Measurements from ENCODE around the gene ZNF432.
A peak's percentile ranks its signal among the peaks of the same experiment; 100 is the strongest.
"Not testable (repeated sequence)": the region's sequence is repeated elsewhere in the genome, so short reads cannot be mapped to it uniquely, and the experiment has no call there.

ZNF432 gene

GRCh38 chr19:52039169-52039568, 9.5 kb downstream of the ZNF432 start:
- Histone ChIP-seq H3K9me2 (replicated peaks; ENCODE audit: control insufficient read depth, low read length) (no peaks in the 10 kb centered on the region), H3K27me3 (ENCODE audit: control insufficient read depth, low read length) (no peaks in the 10 kb centered on the region), H3K79me2 (ENCODE audit: control insufficient read depth, low read length) (no peaks in the 10 kb centered on the region), H3K9me3 (ENCODE audit: control insufficient read depth, insufficient read depth, low read length) (peaks cover 44% of the 10 kb centered on the region), H3K27ac (ENCODE audit: low read depth, low read length) (no peak overlapping the region), H3K4me1 (ENCODE audit: control insufficient read depth, low read length) (no peaks in the 10 kb centered on the region), H3K36me3 (ENCODE audit: control insufficient read depth, low read length) (peaks cover 65% of the 10 kb centered on the region), H4K20me1 (ENCODE audit: control insufficient read depth, insufficient read depth, low read depth, low read length) (no peaks in the 10 kb centered on the region), H3K4me3 (ENCODE audit: low read length) (no peak overlapping the region), H3F3A (ENCODE audit: control insufficient read depth, insufficient read depth) (no peaks in the 10 kb centered on the region), H3K4me2 (ENCODE audit: low read length) (no peak overlapping the region)
- no peak for TF ChIP-seq CTCF (IDR thresholded peaks at IDR 0.05; ENCODE audit: low read depth, low read length, poor library complexity, severe bottlenecking)
- TF ChIP-seq EZH2phosphoT487 (IDR thresholded peaks at IDR 0.05; ENCODE audit: borderline replicate concordance, low read length) = no peak

GRCh38 chr19:52034051-52034728, 14.4 kb downstream of the ZNF432 start:
- Histone ChIP-seq H3K79me2 (ENCODE audit: control insufficient read depth, low read length) (no peaks in the 10 kb centered on the region), H3K4me1 (ENCODE audit: control insufficient read depth, low read length) (peaks cover under 1% of the 10 kb centered on the region; the same call in 1 of the 2 replicates), H3K27me3 (ENCODE audit: control insufficient read depth, low read length) (no peaks in the 10 kb centered on the region), H3F3A (ENCODE audit: control insufficient read depth, insufficient read depth) (no peaks in the 10 kb centered on the region), H4K20me1 (ENCODE audit: control insufficient read depth, insufficient read depth, low read depth, low read length) (no peaks in the 10 kb centered on the region), H3K36me3 (ENCODE audit: control insufficient read depth, low read length) (peaks cover 67% of the 10 kb centered on the region), H3K9me3 (ENCODE audit: control insufficient read depth, insufficient read depth, low read length) (peaks cover 65% of the 10 kb centered on the region), H3K4me3 (ENCODE audit: low read length) (no peak overlapping the region), H3K9me2 (replicated peaks; ENCODE audit: control insufficient read depth, low read length) (no peaks in the 10 kb centered on the region), H3K4me2 (ENCODE audit: low read length) (no peak overlapping the region), H3K27ac (ENCODE audit: low read depth, low read length) (no peak overlapping the region)
- no peak for TF ChIP-seq CTCF (IDR thresholded peaks at IDR 0.05; ENCODE audit: low read depth, low read length, poor library complexity, severe bottlenecking)
- no peak for TF ChIP-seq EZH2phosphoT487 (IDR thresholded peaks at IDR 0.05; ENCODE audit: borderline replicate concordance, low read length)

GRCh38 chr19:52028780-52029123, 19.9 kb downstream of the ZNF432 start:
- Histone ChIP-seq H3K9me3 (ENCODE audit: control insufficient read depth, insufficient read depth, low read length) (peaks cover 53% of the 10 kb centered on the region), H3K27me3 (ENCODE audit: control insufficient read depth, low read length) (no peaks in the 10 kb centered on the region), H3K9me2 (replicated peaks; ENCODE audit: control insufficient read depth, low read length) (no peaks in the 10 kb centered on the region), H3F3A (ENCODE audit: control insufficient read depth, insufficient read depth) (no peaks in the 10 kb centered on the region), H3K4me1 (ENCODE audit: control insufficient read depth, low read length) (peaks cover 12% of the 10 kb centered on the region), H3K36me3 (ENCODE audit: control insufficient read depth, low read length) (peaks cover 49% of the 10 kb centered on the region), H4K20me1 (ENCODE audit: control insufficient read depth, insufficient read depth, low read depth, low read length) (no peaks in the 10 kb centered on the region), H3K27ac (ENCODE audit: low read depth, low read length) (peak overlapping the region; percentile 37), H3K4me3 (ENCODE audit: low read length) (peak overlapping the region; percentile 94), H3K4me2 (ENCODE audit: low read length) (peak overlapping the region; percentile 80), H3K79me2 (ENCODE audit: control insufficient read depth, low read length) (peaks cover 16% of the 10 kb centered on the region)
- TF ChIP-seq EZH2phosphoT487 (IDR thresholded peaks at IDR 0.05; ENCODE audit: borderline replicate concordance, low read length) = no peak

- Histone ChIP-seq H3F3A (ENCODE audit: control insufficient read depth, insufficient read depth) (no peaks in the 10 kb centered on the region), H3K4me2 (ENCODE audit: low read length) (peak within 1 kb of the TSS; percentile 80), H3K27me3 (ENCODE audit: control insufficient read depth, low read length) (no peaks in the 10 kb centered on the region), H3K27ac (ENCODE audit: low read depth, low read length) (peak within 1 kb of the TSS; percentile 37), H3K4me1 (ENCODE audit: control insufficient read depth, low read length) (peaks cover 12% of the 10 kb centered on the region), H3K9me2 (replicated peaks; ENCODE audit: control insufficient read depth, low read length) (no peaks in the 10 kb centered on the region), H3K4me3 (ENCODE audit: low read length) (peak within 1 kb of the TSS; percentile 94), H3K79me2 (ENCODE audit: control insufficient read depth, low read length) (peaks cover 16% of the 10 kb centered on the region), H3K9me3 (ENCODE audit: control insufficient read depth, insufficient read depth, low read length) (peaks cover 53% of the 10 kb centered on the region), H3K36me3 (ENCODE audit: control insufficient read depth, low read length) (peaks cover 49% of the 10 kb centered on the region), H4K20me1 (ENCODE audit: control insufficient read depth, insufficient read depth, low read depth, low read length) (no peaks in the 10 kb centered on the region)
- TF ChIP-seq EZH2phosphoT487 (IDR thresholded peaks at IDR 0.05; ENCODE audit: borderline replicate concordance, low read length) (no peak), CTCF (IDR thresholded peaks at IDR 0.05; ENCODE audit: low read depth, low read length, poor library complexity, severe bottlenecking) (no peak)
Measured at GRCh38 chr19:52028027-52028779, 20.4 kb downstream of the ZNF432 start, which contains the start of gene ZNF614. Gene ZNF614 (minus strand): TSS chr19:52028379. CDS start chr19:52025745, 2,634 bp downstream.

GRCh38 chr19:52026255-52026990, 22.2 kb downstream of the ZNF432 start:
- peaks cover 12% of the 10 kb centered on the region for H3K4me1 ChIP-seq (ENCODE audit: control insufficient read depth, low read length)
- not testable (repeated sequence) for H3F3A ChIP-seq (ENCODE audit: control insufficient read depth, insufficient read depth); H3K9me2 ChIP-seq (replicated peaks; ENCODE audit: control insufficient read depth, low read length); H3K4me3 ChIP-seq (ENCODE audit: low read length); H3K27ac ChIP-seq (ENCODE audit: low read depth, low read length); H3K27me3 ChIP-seq (ENCODE audit: control insufficient read depth, low read length); H4K20me1 ChIP-seq (ENCODE audit: control insufficient read depth, insufficient read depth, low read depth, low read length)
- peaks cover 16% of the 10 kb centered on the region for H3K79me2 ChIP-seq (ENCODE audit: control insufficient read depth, low read length)
- H3K4me2 ChIP-seq (ENCODE audit: low read length) = peak overlapping the region; percentile 80; the same call in 1 of the 2 replicates
- peaks cover 53% of the 10 kb centered on the region for H3K36me3 ChIP-seq (ENCODE audit: control insufficient read depth, low read length)
- H3K9me3 ChIP-seq (ENCODE audit: control insufficient read depth, insufficient read depth, low read length) = peaks cover 50% of the 10 kb centered on the region

All from DOHH2 (cell line).